Activated T-cell treated with anti-CD3 and anti-CD28 coated beads, Interleukin-2, amount 50 U/mL, for 72 hours (primary cell): ENCODE results near the gene LIPT1. TPM values are rescaled to one million over a fixed set of nuclear protein-coding genes. Genes with fewer than 3 reads are reported as not detected.
"Not testable (repeated sequence)": the region's sequence is repeated elsewhere in the genome, so short reads cannot be mapped to it uniquely, and the experiment has no call there.

Experiments
- ATAC-seq, 2 donors: fragments of 150-1000 bp; cut with Tn5 transposase; replicated peaks in 1 of 2; 2 replicates each; pipeline ENCODE4 v1.10.0; 2021; ENCODE audit warnings: moderate library complexity in 2 of 2, mild to moderate bottlenecking in 1 of 2
- DNase-seq, 2 donors: peaks; one replicate each; pipeline ENCODE4 v3.0.0; 2021 to 2022; ENCODE audit warnings: mixed read lengths in 1 of 2
- H3K27ac Mint-ChIP-seq: one replicate; pipeline ENCODE4 v1.8.0; 2022; ENCODE audit warnings: mild to moderate bottlenecking, moderate library complexity, mixed read lengths
- H3K27me3 Mint-ChIP-seq: one replicate; pipeline ENCODE4 v1.8.0; 2022; ENCODE audit warnings: low read depth, mixed read lengths
- H3K36me3 Mint-ChIP-seq, 2 donors: one replicate each; pipeline ENCODE4 v1.8.0; 2022; ENCODE audit warnings: mixed read lengths in 2 of 2, mild to moderate bottlenecking in 1 of 2; ENCODE audit not compliant: insufficient read depth in 2 of 2
- H3K4me1 Mint-ChIP-seq: one replicate; pipeline ENCODE4 v1.8.0; 2022; ENCODE audit warnings: low read depth, mixed read lengths
- H3K4me3 Mint-ChIP-seq, 2 donors: one replicate each; pipeline ENCODE4 v1.8.0; 2022; ENCODE audit warnings: mild to moderate bottlenecking in 2 of 2, mixed read lengths in 2 of 2, moderate library complexity in 2 of 2
- H3K9me3 Mint-ChIP-seq, 2 donors: one replicate each; pipeline ENCODE4 v1.8.0; 2022; ENCODE audit warnings: mixed read lengths in 2 of 2
- total RNA-seq, 2 donors: library from RNA; stranded (reverse); gene quantifications; one replicate each; pipeline ENCODE4 v1.2.3, GENCODE V29; 2022

The LIPT1 gene
- total RNA-seq, result 1 to 10 TPM; 4.9 to 5.6 TPM

DNA sequence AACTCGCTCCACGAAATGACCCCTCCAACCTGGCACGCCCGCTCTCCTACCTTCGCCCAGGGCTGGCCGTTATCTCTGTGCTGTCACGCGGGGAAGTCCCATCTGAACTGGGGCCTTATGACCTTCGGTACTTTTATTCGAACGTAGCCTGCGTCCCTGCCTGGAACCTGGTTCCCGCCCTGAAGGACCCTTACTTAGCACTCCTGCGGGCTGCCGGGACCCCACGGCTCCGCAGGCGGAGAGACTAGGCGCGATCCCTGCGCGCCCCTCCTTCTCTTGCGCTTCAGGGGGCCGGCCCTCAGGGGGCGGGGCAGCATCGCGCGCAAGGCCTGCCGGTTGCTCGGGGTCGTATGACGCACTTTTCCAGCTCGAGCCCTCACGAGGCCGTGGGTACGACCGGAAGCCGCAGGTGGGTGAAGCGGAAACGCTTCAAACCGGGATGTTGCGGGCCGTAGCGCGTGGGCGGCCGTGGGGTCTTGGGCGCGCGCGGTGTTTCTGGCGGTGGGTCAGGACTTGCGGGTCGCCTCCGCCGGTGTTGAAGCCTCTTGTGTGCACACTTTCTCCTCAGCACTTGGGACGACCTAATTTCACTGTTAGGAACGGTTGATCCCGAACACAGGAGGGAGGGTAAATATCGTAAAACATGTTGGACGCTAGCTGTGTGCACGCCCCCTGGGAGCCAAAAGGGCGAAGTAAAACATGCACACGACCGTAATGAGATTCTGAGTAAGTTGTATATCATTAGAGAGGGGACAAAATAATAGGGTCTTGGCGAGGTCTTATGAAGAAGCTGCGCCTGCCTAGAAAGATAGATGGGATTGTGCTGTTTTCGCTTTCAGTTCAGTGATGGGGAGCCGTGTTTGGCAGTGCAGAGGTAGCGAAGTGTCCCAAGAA, at the start of gene LIPT1, which contains the start of gene TSGA10:
Gene LIPT1 (plus strand): TSS at position 325 of the 894 bp plus-strand sequence. CDS start 6,991 bp downstream, outside the sequence.
Gene TSGA10 (minus strand): TSS at position 300 of the 894 bp plus-strand sequence. CDS start 45,503 bp downstream, outside the sequence.
- no peaks in the 10 kb centered on the region for H3K9me3 Mint-ChIP-seq
- H3K4me1 Mint-ChIP-seq, result peaks cover 28% of the 10 kb centered on the region
- no peaks in the 10 kb centered on the region for H3K27me3 Mint-ChIP-seq
- peak; percentile 96 for DNase-seq
- peak; percentile 97 to 98 for ATAC-seq
- no peak within 1 kb of the TSS for H3K4me3 Mint-ChIP-seq
- H3K27ac Mint-ChIP-seq, result peak within 1 kb of the TSS; percentile 83
- peaks cover 6 to 7% of the 10 kb centered on the region in 2 donors for H3K36me3 Mint-ChIP-seq

DNA sequence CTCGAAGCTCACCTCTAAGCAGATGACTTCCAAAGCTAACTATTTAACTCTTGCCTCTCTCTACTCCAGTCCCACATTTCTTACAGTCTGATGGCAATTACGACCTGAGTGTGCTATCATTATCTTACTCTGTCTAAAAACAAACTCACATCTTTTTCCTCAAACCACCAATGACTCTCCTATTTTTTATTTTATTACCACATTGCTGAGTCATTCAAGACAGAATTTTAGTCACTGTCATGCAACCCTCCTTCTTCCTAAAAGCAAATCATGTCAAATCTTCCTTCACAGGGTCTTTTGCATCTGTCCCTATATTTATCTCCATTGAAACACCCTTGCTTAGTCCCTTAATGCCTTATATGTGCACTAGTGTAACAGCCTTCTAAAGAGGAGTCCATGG, 47.9 kb upstream of the LIPT1 start:
- no peaks in the 10 kb centered on the region for H3K27me3 Mint-ChIP-seq
- H3K36me3 Mint-ChIP-seq, result no peaks in the 10 kb centered on the region
- H3K4me3 Mint-ChIP-seq, result no peak overlapping the region
- no peak for DNase-seq
- H3K9me3 Mint-ChIP-seq, result no peaks in the 10 kb centered on the region
- H3K27ac Mint-ChIP-seq, result no peak overlapping the region
- no peaks in the 10 kb centered on the region for H3K4me1 Mint-ChIP-seq
- no peak for ATAC-seq

DNA sequence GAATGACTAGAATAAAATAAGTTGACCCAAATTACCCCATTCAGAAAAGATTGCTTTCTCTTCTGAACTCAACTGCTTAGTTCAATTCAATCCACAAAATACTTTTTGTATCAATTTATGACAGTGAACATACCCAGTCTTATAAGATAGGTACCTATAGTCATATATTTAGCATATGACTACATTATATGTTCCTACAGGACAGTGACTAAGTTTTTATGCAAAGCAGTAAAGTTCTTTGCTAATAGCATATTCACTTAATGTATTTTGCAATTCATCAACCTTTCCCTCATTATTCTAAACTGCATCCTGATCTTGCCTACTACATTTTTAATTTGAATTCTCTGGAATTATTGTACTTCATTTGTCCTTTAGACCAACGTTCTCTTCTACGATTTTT, 43.5 kb upstream of the LIPT1 start:
- Mint-ChIP-seq H3K27me3 (no peaks in the 10 kb centered on the region), H3K36me3 (no peaks in the 10 kb centered on the region), H3K9me3 (no peaks in the 10 kb centered on the region), H3K27ac (no peak overlapping the region), H3K4me1 (no peaks in the 10 kb centered on the region), H3K4me3 (no peak overlapping the region)
- DNase-seq, result no peak
- ATAC-seq, result no peak

DNA sequence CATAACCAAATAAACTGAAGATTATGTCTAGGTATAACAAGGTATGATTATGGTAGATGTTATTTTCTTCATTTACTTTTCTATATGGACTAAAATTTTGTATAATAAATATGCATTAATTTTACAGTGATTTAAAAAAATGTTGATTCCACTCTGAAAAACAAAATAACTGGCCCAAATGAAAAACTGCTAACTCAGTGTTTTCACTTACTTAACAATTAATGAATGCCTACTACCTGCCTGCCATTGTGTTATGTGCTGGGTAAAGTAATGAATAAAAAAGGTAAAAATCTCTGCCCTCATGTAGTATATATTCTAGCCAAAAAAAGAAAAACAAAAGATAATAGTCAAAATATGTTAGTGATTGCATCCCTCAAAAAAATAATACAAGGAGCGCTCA, 42.8 kb upstream of the LIPT1 start:
- Mint-ChIP-seq H3K27ac (no peak overlapping the region), H3K9me3 (no peaks in the 10 kb centered on the region), H3K36me3 (no peaks in the 10 kb centered on the region), H3K4me3 (no peak overlapping the region), H3K27me3 (no peaks in the 10 kb centered on the region), H3K4me1 (no peaks in the 10 kb centered on the region)
- no peak for ATAC-seq
- no peak for DNase-seq

DNA sequence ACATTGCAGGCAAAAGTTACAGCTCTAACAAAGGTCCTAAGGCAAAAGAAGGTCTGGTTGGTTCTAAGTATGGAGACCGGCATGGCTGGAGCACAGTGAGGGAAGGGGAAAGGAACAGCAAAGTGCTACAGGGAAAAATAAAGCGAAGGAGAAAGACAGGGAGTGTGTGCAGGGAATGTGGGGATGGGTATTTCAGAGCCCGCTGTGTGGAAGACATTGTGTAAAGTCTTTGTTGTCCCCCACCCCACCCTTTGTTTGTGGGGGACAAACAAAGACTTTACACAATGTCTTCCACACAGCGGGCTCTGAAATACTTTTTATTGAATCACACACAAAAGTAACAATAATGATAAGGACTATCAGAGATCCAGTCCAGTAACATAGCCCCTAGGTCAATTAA, 42.1 kb upstream of the LIPT1 start:
- no peaks in the 10 kb centered on the region for H3K36me3 Mint-ChIP-seq
- no peak for DNase-seq
- H3K4me1 Mint-ChIP-seq, result no peaks in the 10 kb centered on the region
- no peaks in the 10 kb centered on the region for H3K27me3 Mint-ChIP-seq
- H3K27ac Mint-ChIP-seq, result no peak overlapping the region
- no peaks in the 10 kb centered on the region for H3K9me3 Mint-ChIP-seq
- no peak for ATAC-seq
- H3K4me3 Mint-ChIP-seq, result no peak overlapping the region

DNA sequence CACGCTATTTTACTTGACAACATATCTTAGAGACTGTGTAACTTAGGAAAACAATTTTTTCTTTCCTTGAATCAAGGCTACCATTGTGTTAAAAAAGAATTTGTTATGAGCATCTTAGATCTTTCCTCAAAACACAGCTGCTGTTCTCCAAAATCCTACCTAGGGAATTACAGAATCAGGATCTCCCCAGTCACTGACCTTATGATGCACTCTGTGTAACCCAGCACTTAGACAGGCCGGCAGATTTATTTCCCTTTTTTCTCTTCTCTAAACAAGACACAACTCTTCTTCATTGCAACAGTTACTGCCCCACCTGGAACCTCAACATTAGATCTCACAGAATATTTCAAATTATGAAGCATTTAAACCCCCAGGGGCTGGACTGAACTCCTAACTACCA, 26.8 kb upstream of the LIPT1 start:
- no peaks in the 10 kb centered on the region for H3K27me3 Mint-ChIP-seq
- no peak overlapping the region for H3K27ac Mint-ChIP-seq
- ATAC-seq, result no peak
- H3K4me1 Mint-ChIP-seq, result no peaks in the 10 kb centered on the region
- H3K9me3 Mint-ChIP-seq, result peaks cover 29 to 35% of the 10 kb centered on the region in 2 donors
- no peak for DNase-seq
- no peak overlapping the region for H3K4me3 Mint-ChIP-seq
- H3K36me3 Mint-ChIP-seq, result peaks cover 28 to 47% of the 10 kb centered on the region in 2 donors

DNA sequence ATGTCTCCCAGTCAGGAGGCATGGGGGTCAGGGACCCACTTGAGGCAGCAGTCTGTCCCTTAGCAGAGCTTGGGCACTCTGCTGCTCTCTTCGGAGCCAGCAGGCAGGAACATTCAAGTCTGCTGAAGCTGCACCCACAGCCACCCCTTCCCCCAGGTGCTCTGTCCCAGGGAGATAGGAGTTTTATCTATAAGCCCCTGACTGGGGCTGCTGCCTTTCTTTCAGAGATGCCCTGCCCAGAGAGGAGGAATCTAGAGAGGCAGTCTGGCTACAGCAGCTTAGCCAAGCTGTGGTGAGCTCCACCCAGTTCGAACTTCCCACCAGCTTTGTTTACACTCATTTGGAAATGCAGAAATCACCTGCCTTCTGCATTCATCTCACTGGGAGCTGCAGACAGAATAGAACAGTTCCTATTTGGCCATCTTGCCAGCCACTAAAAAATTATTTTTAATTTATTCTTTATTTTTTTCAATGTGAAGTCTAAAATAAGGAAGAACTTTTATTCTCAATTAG, 19.7 kb upstream of the LIPT1 start:
- DNase-seq, H3K27ac Mint-ChIP-seq, H3K4me3 Mint-ChIP-seq, H3K27me3 Mint-ChIP-seq, ATAC-seq: not testable (repeated sequence)
- Mint-ChIP-seq H3K4me1 (peaks cover 14% of the 10 kb centered on the region), H3K36me3 (peaks cover 24 to 34% of the 10 kb centered on the region in 2 donors), H3K9me3 (peaks cover 20 to 23% of the 10 kb centered on the region in 2 donors)

DNA sequence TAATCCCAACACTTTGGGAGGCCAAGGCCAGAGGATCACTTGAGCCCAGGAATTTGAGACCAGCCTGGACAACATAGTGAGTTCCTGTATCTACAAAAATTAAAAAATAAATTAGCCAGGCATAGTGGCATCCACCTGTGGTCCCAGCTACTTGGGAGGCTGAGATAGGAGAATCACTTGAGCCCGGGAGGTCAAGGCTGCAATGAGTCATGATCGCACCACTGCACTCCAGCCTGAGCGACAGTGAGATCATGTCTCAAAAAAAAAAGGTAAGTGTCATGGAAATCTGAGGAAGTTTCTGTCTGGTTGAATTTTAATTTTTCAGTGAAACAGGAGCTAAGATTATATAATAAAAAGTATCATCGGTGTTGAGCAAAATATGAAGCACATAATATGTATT, 15.8 kb upstream of the LIPT1 start:
- Mint-ChIP-seq H3K27ac (no peak overlapping the region), H3K36me3 (peaks cover 8 to 9% of the 10 kb centered on the region in 2 donors), H3K9me3 (peaks cover 1 to 2% of the 10 kb centered on the region in 2 donors), H3K4me3 (peak overlapping the region in 1 of 2 donors; percentile 25), H3K27me3 (no peaks in the 10 kb centered on the region), H3K4me1 (peaks cover 28% of the 10 kb centered on the region)
- DNase-seq (no peak), ATAC-seq (no peak)

DNA sequence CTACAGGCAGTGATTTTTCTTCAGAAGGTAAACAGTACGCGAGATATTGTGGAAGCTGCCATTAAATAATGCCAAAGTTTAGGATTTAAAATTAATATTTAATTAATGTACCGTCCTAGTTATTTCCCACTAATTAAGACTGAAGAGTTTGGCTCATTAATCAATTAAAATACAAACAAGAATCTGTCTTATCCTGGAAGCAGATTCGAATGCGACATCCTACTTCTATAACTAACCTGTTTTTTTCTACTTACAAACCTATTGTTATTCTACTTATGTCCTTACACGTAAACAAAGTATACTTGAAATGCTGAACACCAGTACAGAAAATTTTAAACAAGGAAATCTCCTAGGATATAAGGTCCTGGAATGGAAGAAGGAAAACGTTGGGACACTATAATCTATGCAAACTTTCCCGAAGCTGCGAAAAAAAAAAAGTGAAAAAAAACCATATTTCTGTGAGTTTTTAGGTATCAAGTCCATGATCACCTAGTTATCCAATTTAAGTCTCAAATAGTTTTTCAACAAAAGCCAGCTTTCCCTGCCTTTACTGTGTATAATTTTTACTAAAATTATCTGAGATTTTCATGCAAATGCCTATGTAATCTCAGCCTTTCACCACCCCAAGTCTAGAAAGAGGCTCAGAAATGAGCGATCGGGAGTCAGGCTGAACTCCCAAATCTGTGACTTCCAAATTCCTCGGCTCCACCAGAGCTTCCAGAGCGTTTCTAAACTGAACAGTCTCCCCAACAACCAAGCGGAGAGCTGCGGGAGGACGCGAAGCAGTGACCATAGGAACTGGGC, 14.5 kb upstream of the LIPT1 start:
- Mint-ChIP-seq H3K4me3 (peak overlapping the region; percentile 90 to 98), H3K27ac (peak overlapping the region; percentile 25), H3K36me3 (peaks cover 3 to 5% of the 10 kb centered on the region in 2 donors), H3K27me3 (no peaks in the 10 kb centered on the region), H3K9me3 (no peaks in the 10 kb centered on the region), H3K4me1 (peaks cover 28% of the 10 kb centered on the region)
- ATAC-seq (no peak), DNase-seq (no peak)

DNA sequence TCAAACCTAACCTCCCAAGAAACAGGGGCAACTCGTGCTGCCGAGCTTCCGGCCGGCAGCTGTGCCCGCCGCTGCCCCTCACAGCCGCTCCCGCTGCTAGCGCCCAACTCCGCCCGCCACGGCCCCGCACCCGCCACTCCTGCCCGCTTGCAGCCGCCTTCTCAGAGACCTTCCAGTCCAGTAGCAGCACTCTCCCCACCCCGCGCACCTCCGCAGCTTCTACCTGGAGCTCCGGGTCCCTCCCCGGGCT, 14.0 kb upstream of the LIPT1 start:
- peak; percentile 42 to 50 for ATAC-seq
- no peak for DNase-seq
- H3K27ac Mint-ChIP-seq, result peak overlapping the region; percentile 85
- peak overlapping the region; percentile 90 to 98 for H3K4me3 Mint-ChIP-seq
- no peaks in the 10 kb centered on the region for H3K27me3 Mint-ChIP-seq
- H3K36me3 Mint-ChIP-seq, result peaks cover 3 to 5% of the 10 kb centered on the region in 2 donors
- H3K9me3 Mint-ChIP-seq, result no peaks in the 10 kb centered on the region
- peaks cover 28% of the 10 kb centered on the region for H3K4me1 Mint-ChIP-seq

DNA sequence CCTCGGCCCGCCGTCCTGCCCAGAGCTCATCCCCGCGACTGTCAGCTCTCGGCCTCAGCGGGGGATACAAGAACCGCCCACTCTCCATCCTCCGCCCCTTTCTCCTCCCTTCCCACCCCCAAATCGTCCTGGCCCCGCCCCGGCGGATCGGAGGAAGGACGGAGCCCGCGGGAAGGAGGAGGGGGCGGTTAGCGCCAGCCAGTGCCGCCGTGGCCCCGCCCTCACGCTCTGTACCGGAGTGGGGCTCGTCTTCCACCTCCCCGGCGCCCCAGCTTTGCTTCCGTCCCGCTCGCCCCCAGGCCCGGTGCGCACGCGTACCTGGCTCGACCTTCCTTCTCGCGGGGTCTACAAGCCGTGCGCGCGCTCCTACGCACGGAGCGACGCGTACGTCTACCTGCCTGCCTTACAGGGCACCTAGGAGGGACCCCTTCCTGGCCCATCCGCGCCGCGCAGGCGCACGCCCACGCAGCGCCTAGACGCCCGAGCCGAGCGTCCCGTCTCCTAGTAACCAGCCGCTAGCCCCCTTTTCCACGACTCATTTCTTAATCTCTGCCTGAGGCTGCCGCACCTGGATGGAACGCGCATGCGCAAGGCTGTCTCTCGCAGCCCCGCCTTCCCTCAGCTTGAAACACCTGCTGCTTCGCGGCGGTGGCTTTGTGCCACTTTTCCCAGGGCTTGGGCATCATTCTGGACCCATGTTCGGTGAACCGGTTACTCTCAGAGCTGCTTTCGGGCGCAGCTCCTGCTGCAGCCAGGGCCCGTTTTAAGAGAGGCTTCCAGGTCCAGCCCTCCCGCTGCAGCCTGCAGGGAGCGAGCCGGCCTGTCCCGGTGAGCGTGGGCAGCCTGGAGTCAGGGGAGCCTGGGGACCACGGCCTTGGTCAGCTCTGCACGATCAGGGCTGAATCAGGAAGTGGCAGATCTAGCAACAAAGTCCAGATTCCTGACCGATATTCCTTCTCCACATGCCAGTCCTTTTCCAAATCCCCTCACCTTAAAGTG, 13.4 kb upstream of the LIPT1 start, which contains the start of gene C2orf15:
Gene C2orf15 (plus strand): TSS at position 598 of the 999 bp plus-strand sequence. CDS start 8,852 bp downstream, outside the sequence.
- peaks cover 2 to 5% of the 10 kb centered on the region in 2 donors for H3K36me3 Mint-ChIP-seq
- no peaks in the 10 kb centered on the region for H3K9me3 Mint-ChIP-seq
- ATAC-seq, result peak; percentile 92 to 93
- peak within 1 kb of the TSS; percentile 90 to 98 for H3K4me3 Mint-ChIP-seq
- peaks cover 28% of the 10 kb centered on the region for H3K4me1 Mint-ChIP-seq
- no peaks in the 10 kb centered on the region for H3K27me3 Mint-ChIP-seq
- peak; percentile 98 for DNase-seq
- peak within 1 kb of the TSS; percentile 85 for H3K27ac Mint-ChIP-seq

DNA sequence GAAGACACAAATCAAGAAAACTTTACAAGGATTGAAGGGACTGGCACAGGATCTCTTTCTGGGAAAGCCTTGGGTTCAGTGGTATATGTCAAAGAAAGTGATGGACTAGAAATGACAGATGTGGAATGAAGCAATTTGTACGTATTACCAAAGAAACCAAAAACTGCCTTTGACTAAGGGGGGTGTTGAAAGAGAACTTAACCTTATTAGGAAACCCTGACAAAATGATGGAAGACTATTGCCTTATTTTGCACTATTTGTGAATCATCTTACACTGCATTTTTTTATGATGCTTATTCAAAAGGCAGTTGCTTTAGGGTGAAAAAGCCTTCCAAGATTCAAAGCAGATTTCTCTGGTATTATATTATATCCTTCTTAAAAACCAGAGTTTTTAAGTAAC, 4.1 kb upstream of the LIPT1 start:
- DNase-seq (no peak), ATAC-seq (no peak)
- Mint-ChIP-seq H3K4me1 (peaks cover 17% of the 10 kb centered on the region), H3K4me3 (no peak overlapping the region), H3K27me3 (no peaks in the 10 kb centered on the region), H3K27ac (no peak overlapping the region), H3K9me3 (no peaks in the 10 kb centered on the region), H3K36me3 (peaks cover 4 to 7% of the 10 kb centered on the region in 2 donors)
